Activated naive CD4-positive, alpha-beta T cell treated with Interleukin-2 at 50 U/mL for 16 hours (primary cell): ENCODE results near the gene SLC2A9.
"Not testable (repeated sequence)": the region's sequence is repeated elsewhere in the genome, so short reads cannot be mapped to it uniquely, and the experiment has no call there.

Experiments used
- DNase-seq: peaks from one replicate; pipeline ENCODE4 v3.0.0-alpha.2; 2020

The SLC2A9 gene

GRCh38 chr4:9808077-9808476 lies 213.2 kb downstream of the SLC2A9 start:
- no peak for DNase-seq

DNA sequence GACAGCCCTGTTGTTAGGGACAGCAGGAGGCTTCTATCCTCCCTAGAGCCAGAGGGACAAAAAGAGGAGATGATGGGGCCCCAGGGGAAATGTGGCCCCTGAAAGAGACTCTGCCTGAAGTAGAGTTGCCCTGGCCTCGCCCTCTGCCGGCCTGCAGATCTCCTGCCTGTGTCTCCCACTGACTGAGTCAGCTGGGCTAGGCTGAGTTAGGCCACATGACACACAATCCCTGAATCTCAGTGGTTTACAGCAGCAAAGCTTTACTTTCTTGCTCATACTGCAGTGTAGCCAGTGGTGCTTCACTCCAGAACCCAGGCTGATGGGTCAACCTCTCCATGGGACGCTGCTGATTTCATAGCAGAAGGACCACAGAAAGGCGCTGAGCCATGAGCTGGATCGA lies 216.4 kb downstream of the SLC2A9 start:
- no peak for DNase-seq

- no peak for DNase-seq
Observed at GRCh38 chr4:9800848-9801247, 220.4 kb downstream of the SLC2A9 start.

DNA sequence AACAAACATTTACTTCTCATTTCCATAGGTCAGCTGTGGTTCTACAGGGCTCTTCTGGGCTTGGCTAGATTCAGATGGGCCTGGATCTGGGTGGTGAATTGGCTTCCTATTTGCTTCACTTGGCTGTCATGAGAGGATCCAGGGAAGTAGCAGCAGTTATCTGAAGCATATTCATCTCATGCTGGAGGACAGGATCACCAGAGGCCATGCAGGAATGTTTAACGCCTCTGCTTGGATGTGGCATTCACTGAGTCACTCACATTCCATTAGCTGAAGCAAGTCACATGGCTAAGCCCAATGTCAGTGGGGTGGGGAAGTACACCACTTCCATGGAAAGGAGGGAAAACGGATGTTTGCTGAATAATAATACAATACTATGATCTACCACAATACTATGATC lies 224.7 kb downstream of the SLC2A9 start:
- DNase-seq, result not testable (repeated sequence)

DNA sequence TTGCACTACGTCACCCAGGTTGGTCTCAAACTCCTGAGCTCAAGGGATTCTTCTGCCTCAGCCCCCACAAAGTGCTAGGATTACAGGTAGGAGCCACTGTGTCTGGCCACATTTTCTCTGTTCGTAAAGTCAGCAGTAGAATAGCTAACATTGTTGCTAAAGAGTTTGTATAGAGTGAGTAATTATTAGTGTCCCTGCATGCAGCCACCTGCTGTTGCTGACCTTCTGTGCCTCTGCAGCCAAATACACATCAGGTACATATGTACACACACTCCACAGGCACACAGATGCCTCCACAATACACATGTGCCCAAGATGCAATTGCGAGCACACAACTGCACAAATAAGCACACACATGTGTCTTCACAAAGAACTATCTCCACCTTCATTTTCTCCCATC lies 228.9 kb downstream of the SLC2A9 start:
- no peak for DNase-seq

DNA sequence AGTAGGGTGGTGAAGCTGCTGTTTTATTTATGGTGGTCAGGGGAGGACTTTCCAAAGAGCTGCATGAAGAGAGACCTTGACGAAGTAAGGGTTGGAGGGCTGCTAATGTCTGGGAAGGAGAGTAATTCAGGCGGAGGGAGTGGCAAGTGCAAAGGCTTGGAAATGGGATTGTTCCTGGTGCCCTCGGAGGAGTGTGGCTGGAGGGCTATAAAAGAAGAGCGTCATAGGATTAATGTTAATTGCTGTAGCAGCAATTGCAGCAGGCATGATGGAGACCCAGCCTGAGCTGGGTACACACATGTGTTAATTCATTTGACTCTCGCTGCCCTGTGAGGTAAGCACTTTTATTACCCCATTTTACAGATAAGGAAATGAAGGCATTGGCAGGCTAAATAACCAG lies 235.4 kb downstream of the SLC2A9 start:
- DNase-seq, result not testable (repeated sequence)

- DNase-seq, result no peak
Observed at GRCh38 chr4:9782136-9782436, 239.2 kb downstream of the SLC2A9 start.

DNA sequence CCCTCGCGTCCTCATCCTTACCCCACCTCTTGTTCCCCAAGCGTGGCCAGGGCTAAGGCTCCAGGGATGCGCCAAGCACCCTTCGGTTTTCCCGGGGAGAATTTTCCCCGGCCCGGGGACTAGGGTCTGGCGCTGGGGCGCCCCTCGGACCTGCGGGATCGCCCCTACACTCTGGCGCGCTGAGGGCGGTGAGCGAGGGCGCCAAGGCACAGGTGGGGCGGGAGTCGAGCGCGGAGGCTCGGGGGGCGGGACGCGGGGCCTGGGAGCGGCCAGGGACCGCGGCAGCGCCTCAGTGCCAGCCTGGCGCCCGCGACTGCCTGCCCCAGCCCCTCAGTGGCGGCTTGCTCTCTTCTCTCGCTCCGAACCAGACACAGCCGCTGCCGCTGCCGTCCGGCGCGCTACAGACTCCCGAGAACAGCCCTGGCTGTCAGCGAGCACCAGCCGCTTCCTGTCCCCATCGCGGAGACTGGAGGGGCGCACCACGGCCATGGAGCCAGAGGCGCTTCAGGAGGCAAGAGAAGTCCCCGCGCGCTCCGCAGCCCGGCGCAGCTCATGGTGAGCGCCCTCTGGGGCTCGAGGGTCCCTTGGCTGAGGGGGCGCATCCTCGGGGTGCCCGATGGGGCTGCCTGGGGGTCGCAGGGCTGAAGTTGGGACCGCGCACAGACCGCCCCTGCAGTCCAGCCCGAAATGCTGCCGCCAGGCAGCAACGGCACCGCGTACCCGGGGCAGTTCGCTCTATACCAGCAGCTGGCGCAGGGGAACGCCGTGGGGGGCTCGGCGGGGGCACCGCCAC lies 239.8 kb downstream of the SLC2A9 start, which contains the start of gene DRD5:
DRD5 (plus strand) TSS at position 292 of the 793 bp plus-strand sequence; CDS start at position 688, 396 bp downstream.
- DNase-seq, result no peak
